ENCODE results near the gene CHURC1. TPM values are rescaled to one million over a fixed set of nuclear protein-coding genes. Genes with fewer than 3 reads are reported as not detected.

CHURC1 gene
- total and polyA plus RNA-seq, 2 of the 8 experiments (the other 6 are each of a cell fraction or from before 2014, with no cell fraction given) = 50.2 to 59.3 TPM

- TF ChIP-seq GABPA (IDR thresholded peaks at IDR 0.05; ENCODE audit: borderline replicate concordance, insufficient read depth, low read length) (no peak), USF2 (IDR thresholded peaks at IDR 0.05; ENCODE audit: low read length) (no peak), POU5F1 (IDR thresholded peaks at IDR 0.05; ENCODE audit: low read depth, low read length) (no peak), CTBP2 (IDR thresholded peaks at IDR 0.05; ENCODE audit: borderline replicate concordance, insufficient read depth, insufficient read length, low read length) (no peak), EP300 (IDR thresholded peaks at IDR 0.05; ENCODE audit: borderline replicate concordance in 1 of 2, low read depth in 2 of 2, low read length in 2 of 2) (no peak), POLR2A (IDR thresholded peaks at IDR 0.05; ENCODE audit: control extremely low read depth in 1 of 2, low read depth in 2 of 2, low read length in 2 of 2) (no peak)
- TF ChIP-seq, protein P1, sequence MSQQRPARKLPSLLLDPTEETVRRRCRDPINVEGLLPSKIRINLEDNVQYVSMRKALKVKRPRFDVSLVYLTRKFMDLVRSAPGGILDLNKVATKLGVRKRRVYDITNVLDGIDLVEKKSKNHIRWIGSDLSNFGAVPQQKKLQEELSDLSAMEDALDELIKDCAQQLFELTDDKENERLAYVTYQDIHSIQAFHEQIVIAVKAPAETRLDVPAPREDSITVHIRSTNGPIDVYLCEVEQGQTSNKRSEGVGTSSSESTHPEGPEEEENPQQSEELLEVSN (IDR thresholded peaks at IDR 0.05) = no peak
Measured at GRCh38 chr14:64944041-64944440, 29.8 kb downstream of the CHURC1 start (continued).
